A673 (cell line): ENCODE data around the gene DGKK. TPM values are rescaled to one million over a fixed set of nuclear protein-coding genes. Genes with fewer than 3 reads are reported as not detected.

ENCODE experiments used
- Bru-seq: library from RNA; stranded (reverse); fragments of 400-500 nt; gene quantifications from one replicate; lab custom pipeline; 2021; lab: Mats Ljungman, UMichigan
- BruChase-seq, 2 experiments: library from RNA; stranded (reverse); fragments of 400-500 nt; gene quantifications; one replicate each; lab custom pipeline; 2021; lab: Mats Ljungman, UMichigan
- BruUV-seq: library from RNA; stranded (reverse); fragments of 400-500 nt; replicated peaks from 2 replicates; lab custom pipeline; 2021; lab: Mats Ljungman, UMichigan
- CTCF ChIA-PET: fragments of 300-600 bp; sonication (Branson Sonifier 250); formaldehyde crosslinking; loops from one replicate; lab custom pipeline; 2022; ENCODE audit warnings: antibody characterized with exemption; lab: Charles Lee
- POLR2A ChIA-PET: fragments of 300-600 bp; sonication (Branson Sonifier 250); formaldehyde crosslinking; loops from one replicate; lab custom pipeline; 2022; ENCODE audit warnings: antibody characterized with exemption; ENCODE audit not compliant: low non-redundant PET; lab: Charles Lee
- DNase-seq: peaks from one replicate; pipeline ENCODE4 v3.0.0-alpha.2; 2015; ENCODE audit warnings: low spot score
- H3K27ac ChIP-seq: fragments of 200-600 bp; sonication (generic); 2 replicates; pipeline ENCODE4 v1.5.1; 2016; ENCODE audit warnings: mixed run types, low read depth, mild to moderate bottlenecking, mixed read lengths, antibody characterized with exemption, low read length; ENCODE audit not compliant: poor library complexity, severe bottlenecking
- H3K27me3 ChIP-seq: fragments of 200-600 bp; sonication (generic); replicated peaks from 2 replicates; pipeline ENCODE4 v1.6.1; 2017; ENCODE audit warnings: mixed run types, low read depth, mild to moderate bottlenecking, mixed read lengths, antibody characterized with exemption, low read length; ENCODE audit not compliant: insufficient read depth, poor library complexity
- H3K36me3 ChIP-seq: fragments of 200-600 bp; sonication (generic); 2 replicates; pipeline ENCODE4 v1.6.1; 2016; ENCODE audit warnings: mixed run types, mild to moderate bottlenecking, mixed read lengths, antibody characterized with exemption, low read length; ENCODE audit not compliant: insufficient read depth, poor library complexity, severe bottlenecking
- H3K4me1 ChIP-seq: fragments of 200-600 bp; sonication (generic); 2 replicates; pipeline ENCODE4 v1.6.1; 2017; ENCODE audit warnings: mixed run types, mild to moderate bottlenecking, mixed read lengths, antibody characterized with exemption, low read length; ENCODE audit not compliant: insufficient read depth, poor library complexity, severe bottlenecking
- H3K4me3 ChIP-seq: fragments of 200-600 bp; sonication (generic); 2 replicates; pipeline ENCODE4 v1.5.1; 2016; ENCODE audit warnings: low read depth, mixed run types, mild to moderate bottlenecking, mixed read lengths, low read length; ENCODE audit not compliant: poor library complexity, severe bottlenecking
- H3K9me3 ChIP-seq: fragments of 200-600 bp; sonication (generic); 2 replicates; pipeline ENCODE4 v1.6.1; 2016; ENCODE audit warnings: mixed run types, low read depth, mild to moderate bottlenecking, mixed read lengths, antibody characterized with exemption, low read length; ENCODE audit not compliant: poor library complexity, severe bottlenecking
- EZH2 ChIP-seq: fragments of 200-600 bp; sonication (generic); IDR thresholded peaks from 2 replicates; pipeline ENCODE4 v1.6.1; 2017; ENCODE audit warnings: borderline replicate concordance, low read depth, mild to moderate bottlenecking, mixed read lengths, antibody characterized with exemption, low read length; ENCODE audit not compliant: poor library complexity, severe bottlenecking
- intact Hi-C: fragments of 100-400 bp; cut with micrococcal nuclease; formaldehyde crosslinking; loops from one replicate; pipeline ENCODE4 v1.10.0; 2022; ENCODE audit not compliant: unreplicated experiment
- long read RNA-seq: library from polyadenylated mRNA; stranded (forward); transcript quantifications from one replicate; pipeline ENCODE4 v2.0.0, GENCODE V29; 2022
- total RNA-seq: library from RNA; stranded (reverse); gene quantifications from 2 replicates; pipeline ENCODE4 v1.2.3, GENCODE V29; 2021
- TF ChIP-seq, protein P1 (sequence below): fragments of 300-800, 200-600 bp; sonication (generic); conservative IDR thresholded peaks from 2 replicates; pipeline ENCODE4 v1.5.1; 2017; ENCODE audit warnings: low read depth, mild to moderate bottlenecking, antibody characterized with exemption, low read length, moderate library complexity, mixed read lengths

The DGKK gene
- total RNA-seq (9.6 and 10.8 TPM in 2 replicates), Bru-seq, nascent RNA (percentile 59 among the genes with signal in this experiment), BruChase-seq, experiment 1, labeled RNA remaining after a 2-hour chase (percentile 50 among the genes with signal in this experiment), BruChase-seq, experiment 2, labeled RNA remaining after a 6-hour chase (percentile 64 among the genes with signal in this experiment)
- long read RNA-seq, full-length matches to known transcripts: 1 of 8 reads
- long read RNA-seq, partial matches to known transcripts: 5 of 8 reads
- long read RNA-seq, other reads (novel, unspliced or antisense): 2 of 8 reads

DNA sequence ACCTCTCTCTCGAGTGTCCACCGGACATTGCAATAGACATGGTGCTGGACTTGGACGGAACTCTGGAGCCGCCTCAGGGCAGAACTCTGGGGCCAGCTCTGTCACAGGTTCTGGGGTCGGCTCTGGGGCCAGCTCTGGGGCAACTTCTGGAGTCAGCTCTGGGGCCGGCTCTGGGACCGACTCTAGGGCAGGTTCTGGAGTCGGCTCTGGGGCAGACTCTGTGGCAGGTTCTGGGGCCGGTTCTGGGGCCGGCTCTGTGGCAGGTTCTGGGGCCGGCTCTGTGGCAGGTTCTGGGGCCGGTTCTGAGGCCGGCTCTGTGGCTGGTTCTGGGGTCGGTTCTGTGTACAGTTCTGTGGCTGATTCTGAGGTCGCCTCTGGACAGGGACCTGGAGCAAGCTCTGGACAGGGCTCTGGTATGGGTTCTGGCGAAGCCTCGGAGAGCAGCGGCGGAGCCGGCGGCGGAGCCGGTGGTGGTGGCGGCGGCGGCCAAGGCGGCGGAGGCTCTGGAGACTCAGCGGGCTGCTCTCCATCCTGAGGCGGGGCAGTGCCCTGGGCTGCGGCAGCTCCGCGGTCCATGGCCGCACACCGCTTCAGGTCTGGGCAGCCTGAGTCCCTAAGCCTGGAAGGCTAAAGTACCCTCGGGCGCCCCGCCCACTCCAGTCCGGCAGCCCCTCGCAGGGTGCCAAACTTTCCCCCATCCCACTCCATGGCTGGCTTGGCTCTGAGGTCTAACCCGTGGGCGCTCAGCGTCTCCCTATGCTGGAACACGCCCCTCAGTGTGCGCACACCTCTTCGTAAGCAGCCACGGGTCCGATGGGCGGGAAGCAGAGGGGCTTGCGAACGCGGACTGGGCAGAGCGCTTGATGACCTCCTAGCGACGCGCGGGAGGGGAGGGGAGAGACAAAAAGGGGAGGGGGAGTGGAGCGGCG, at the start of gene DGKK:
DGKK (minus strand) TSS at position 723 of the 929 bp plus-strand sequence; CDS start at position 576, 147 bp downstream.
- DNase-seq: peak; percentile 59
- no peaks in the 10 kb centered on the region for H3K9me3 ChIP-seq
- H3K4me1 ChIP-seq: no peaks in the 10 kb centered on the region
- POLR2A ChIA-PET: no interaction called here
- intact Hi-C loops: no loop called here
- CTCF ChIA-PET: interaction anchor here (0.5 to 0.6 kb wide), 2 partner anchors 149 to 1315 kb away, joined by 3 read pairs; no protein-coding TSS in a partner anchor
- TSS peak; percentile 34 for BruUV-seq
- H3K4me3 ChIP-seq: peak within 1 kb of the TSS; percentile 43
- peaks cover 72% of the 10 kb centered on the region for H3K27me3 ChIP-seq
- no peaks in the 10 kb centered on the region for H3K36me3 ChIP-seq
- TF ChIP-seq EZH2: peak; percentile 46
- TF ChIP-seq, protein P1, sequence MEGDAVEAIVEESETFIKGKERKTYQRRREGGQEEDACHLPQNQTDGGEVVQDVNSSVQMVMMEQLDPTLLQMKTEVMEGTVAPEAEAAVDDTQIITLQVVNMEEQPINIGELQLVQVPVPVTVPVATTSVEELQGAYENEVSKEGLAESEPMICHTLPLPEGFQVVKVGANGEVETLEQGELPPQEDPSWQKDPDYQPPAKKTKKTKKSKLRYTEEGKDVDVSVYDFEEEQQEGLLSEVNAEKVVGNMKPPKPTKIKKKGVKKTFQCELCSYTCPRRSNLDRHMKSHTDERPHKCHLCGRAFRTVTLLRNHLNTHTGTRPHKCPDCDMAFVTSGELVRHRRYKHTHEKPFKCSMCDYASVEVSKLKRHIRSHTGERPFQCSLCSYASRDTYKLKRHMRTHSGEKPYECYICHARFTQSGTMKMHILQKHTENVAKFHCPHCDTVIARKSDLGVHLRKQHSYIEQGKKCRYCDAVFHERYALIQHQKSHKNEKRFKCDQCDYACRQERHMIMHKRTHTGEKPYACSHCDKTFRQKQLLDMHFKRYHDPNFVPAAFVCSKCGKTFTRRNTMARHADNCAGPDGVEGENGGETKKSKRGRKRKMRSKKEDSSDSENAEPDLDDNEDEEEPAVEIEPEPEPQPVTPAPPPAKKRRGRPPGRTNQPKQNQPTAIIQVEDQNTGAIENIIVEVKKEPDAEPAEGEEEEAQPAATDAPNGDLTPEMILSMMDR: no peak
- H3K27ac ChIP-seq: no peak within 1 kb of the TSS

- no peak overlapping the region for H3K27ac ChIP-seq
- CTCF ChIA-PET: no interaction called here
- intact Hi-C loops: no loop called here
- no peaks in the 10 kb centered on the region for H3K4me1 ChIP-seq
- POLR2A ChIA-PET: no interaction called here
- H3K9me3 ChIP-seq: no peaks in the 10 kb centered on the region
- BruUV-seq: no TSS peak
- H3K4me3 ChIP-seq: no peak overlapping the region
- no peaks in the 10 kb centered on the region for H3K36me3 ChIP-seq
- H3K27me3 ChIP-seq: peaks cover 3% of the 10 kb centered on the region
- TF ChIP-seq, protein P1: no peak
- TF ChIP-seq EZH2: no peak
- DNase-seq: no peak
These were observed 44.2 kb upstream of the DGKK start for GRCh38 chrX:50514811-50515210.

DNA sequence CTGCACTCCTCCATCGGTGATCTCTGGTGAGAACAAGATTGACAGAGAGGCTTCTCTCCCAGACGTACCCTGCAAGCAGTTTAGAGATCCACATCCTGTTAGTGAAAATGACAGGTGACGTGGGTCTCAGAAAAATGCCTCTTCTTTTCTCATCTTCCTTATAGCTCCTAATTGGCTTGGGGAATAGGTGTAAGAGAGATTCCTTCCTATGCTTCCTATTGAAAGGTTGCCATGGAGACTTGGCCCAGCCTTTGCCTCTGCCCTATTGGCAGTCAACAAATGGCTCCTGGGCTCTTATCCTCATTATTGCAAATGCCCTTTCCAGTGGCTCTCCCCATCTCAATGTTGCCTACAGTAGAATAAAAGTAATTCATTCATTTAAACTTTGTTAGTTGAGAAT, 26.5 kb upstream of the DGKK start:
- H3K36me3 ChIP-seq: no peaks in the 10 kb centered on the region
- TF ChIP-seq, protein P1: no peak
- no peak for TF ChIP-seq EZH2
- POLR2A ChIA-PET: no interaction called here
- BruUV-seq: no TSS peak
- no peaks in the 10 kb centered on the region for H3K27me3 ChIP-seq
- no peak overlapping the region for H3K27ac ChIP-seq
- CTCF ChIA-PET: no interaction called here
- intact Hi-C loops: no loop called here
- no peaks in the 10 kb centered on the region for H3K9me3 ChIP-seq
- no peak for DNase-seq
- H3K4me3 ChIP-seq: no peak overlapping the region
- no peaks in the 10 kb centered on the region for H3K4me1 ChIP-seq
